Activated naive CD8-positive, alpha-beta T cell treated with anti-CD3 and anti-CD28 coated beads, Interleukin-2, amount 50 U/mL, for 16 hours (primary cell): ENCODE data around the gene RUNX2.

Experiments
- DNase-seq: peaks from one replicate; pipeline ENCODE4 v3.0.0-alpha.2; 2020; ENCODE audit warnings: low read depth, low spot score

Gene RUNX2

GRCh38 chr6:45480752-45481415 lies 152.8 kb downstream of the RUNX2 start:
- no peak for DNase-seq

GRCh38 chr6:45483021-45483420 lies 154.9 kb downstream of the RUNX2 start:
- DNase-seq = no peak

- no peak for DNase-seq
Observed at GRCh38 chr6:45483501-45483900, 155.4 kb downstream of the RUNX2 start.

- no peak for DNase-seq
Observed at GRCh38 chr6:45486736-45487135, 158.6 kb downstream of the RUNX2 start.

GRCh38 chr6:45487645-45488044 lies 159.5 kb downstream of the RUNX2 start:
- no peak for DNase-seq

- DNase-seq = no peak
Observed at GRCh38 chr6:45488269-45488668, 160.1 kb downstream of the RUNX2 start.

- DNase-seq = no peak
Observed at GRCh38 chr6:45488889-45489288, 160.8 kb downstream of the RUNX2 start.

- no peak for DNase-seq
Observed at GRCh38 chr6:45491048-45491735, 163.1 kb downstream of the RUNX2 start.

GRCh38 chr6:45491874-45492273 lies 163.7 kb downstream of the RUNX2 start:
- DNase-seq = no peak

GRCh38 chr6:45493761-45494160 lies 165.6 kb downstream of the RUNX2 start:
- no peak for DNase-seq

- DNase-seq = no peak
Observed at GRCh38 chr6:45494416-45495135, 166.4 kb downstream of the RUNX2 start.

GRCh38 chr6:45495429-45496084 lies 167.4 kb downstream of the RUNX2 start:
- no peak for DNase-seq

GRCh38 chr6:45496085-45496433 lies 167.9 kb downstream of the RUNX2 start:
- DNase-seq = no peak

- DNase-seq = no peak
Observed at GRCh38 chr6:45498591-45498990, 170.5 kb downstream of the RUNX2 start.

- DNase-seq = no peak
Observed at GRCh38 chr6:45500924-45501816, 173.0 kb downstream of the RUNX2 start.

- no peak for DNase-seq
Observed at GRCh38 chr6:45502456-45502855, 174.3 kb downstream of the RUNX2 start.

- no peak for DNase-seq
Observed at GRCh38 chr6:45504947-45505346, 176.8 kb downstream of the RUNX2 start.

GRCh38 chr6:45505470-45505869 lies 177.3 kb downstream of the RUNX2 start:
- DNase-seq = no peak

GRCh38 chr6:45507186-45507585 lies 179.1 kb downstream of the RUNX2 start:
- no peak for DNase-seq

GRCh38 chr6:45509426-45509825 lies 181.3 kb downstream of the RUNX2 start:
- no peak for DNase-seq

GRCh38 chr6:45512717-45513116 lies 184.6 kb downstream of the RUNX2 start:
- DNase-seq = no peak
